Endothelial cell of umbilical vein (primary cell): ENCODE data around the gene JARID2.

ENCODE experiments used
- MYC ChIP-seq: IDR thresholded peaks from one replicate; pipeline ENCODE4 v1.6.1; 2011; ENCODE audit warnings: mild to moderate bottlenecking, low read depth, low read length
- POLR2A ChIP-seq: IDR thresholded peaks from 2 replicates; pipeline ENCODE4 v1.6.1; 2012; ENCODE audit warnings: low read depth, mild to moderate bottlenecking, control low read depth, low read length
- TF ChIP-seq, protein P1 (sequence below), 2 donors: IDR thresholded peaks; 1 replicate in 1 of 2; 2 replicates in 1 of 2; pipeline ENCODE4 v1.5.1; 2011; ENCODE audit warnings: low read length in 2 of 2, mild to moderate bottlenecking in 2 of 2, moderate library complexity in 2 of 2, control low read depth in 1 of 2, inconsistent platforms in 1 of 2, low read depth in 1 of 2; ENCODE audit not compliant: insufficient read depth in 1 of 2; ENCODE audit errors: extremely low read depth in 1 of 2

DNA sequence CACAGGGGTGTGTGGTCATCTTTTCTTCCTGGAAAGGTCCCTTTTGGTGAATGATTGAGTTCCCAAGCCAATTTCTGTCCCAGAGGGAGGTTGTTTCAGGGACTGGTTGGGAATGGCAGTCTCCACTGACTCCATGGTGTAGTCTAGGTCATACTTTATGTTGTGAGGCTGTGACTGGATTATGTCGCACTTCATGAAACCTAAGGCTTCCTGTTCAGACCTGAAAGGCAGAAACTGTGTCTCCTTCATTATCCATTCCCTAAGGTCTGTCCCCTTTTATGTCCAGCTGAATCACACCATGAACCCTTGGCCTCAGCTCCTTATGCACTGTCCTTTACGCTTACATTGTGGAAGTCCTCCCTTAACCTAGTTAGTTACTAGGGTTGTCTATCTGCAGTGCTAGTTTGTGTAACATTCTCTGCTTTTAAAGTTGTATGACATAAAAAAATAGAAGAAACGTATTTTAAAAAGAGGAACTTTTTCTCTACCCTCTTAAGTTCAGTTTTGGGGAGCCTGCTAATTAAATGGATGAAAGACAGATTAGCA is 191.3 kb downstream of the JARID2 start:
- TF ChIP-seq, protein P1, sequence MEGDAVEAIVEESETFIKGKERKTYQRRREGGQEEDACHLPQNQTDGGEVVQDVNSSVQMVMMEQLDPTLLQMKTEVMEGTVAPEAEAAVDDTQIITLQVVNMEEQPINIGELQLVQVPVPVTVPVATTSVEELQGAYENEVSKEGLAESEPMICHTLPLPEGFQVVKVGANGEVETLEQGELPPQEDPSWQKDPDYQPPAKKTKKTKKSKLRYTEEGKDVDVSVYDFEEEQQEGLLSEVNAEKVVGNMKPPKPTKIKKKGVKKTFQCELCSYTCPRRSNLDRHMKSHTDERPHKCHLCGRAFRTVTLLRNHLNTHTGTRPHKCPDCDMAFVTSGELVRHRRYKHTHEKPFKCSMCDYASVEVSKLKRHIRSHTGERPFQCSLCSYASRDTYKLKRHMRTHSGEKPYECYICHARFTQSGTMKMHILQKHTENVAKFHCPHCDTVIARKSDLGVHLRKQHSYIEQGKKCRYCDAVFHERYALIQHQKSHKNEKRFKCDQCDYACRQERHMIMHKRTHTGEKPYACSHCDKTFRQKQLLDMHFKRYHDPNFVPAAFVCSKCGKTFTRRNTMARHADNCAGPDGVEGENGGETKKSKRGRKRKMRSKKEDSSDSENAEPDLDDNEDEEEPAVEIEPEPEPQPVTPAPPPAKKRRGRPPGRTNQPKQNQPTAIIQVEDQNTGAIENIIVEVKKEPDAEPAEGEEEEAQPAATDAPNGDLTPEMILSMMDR (IDR thresholded peaks at IDR 0.05; ENCODE audit: extremely low read depth in 1 of 2, insufficient read depth in 1 of 2, low read depth in 1 of 2, low read length in 2 of 2) = no peak
- no peak for TF ChIP-seq MYC
- no peak for TF ChIP-seq POLR2A
